ENCODE measurements around the gene EIF4B.

EIF4B gene

DNA sequence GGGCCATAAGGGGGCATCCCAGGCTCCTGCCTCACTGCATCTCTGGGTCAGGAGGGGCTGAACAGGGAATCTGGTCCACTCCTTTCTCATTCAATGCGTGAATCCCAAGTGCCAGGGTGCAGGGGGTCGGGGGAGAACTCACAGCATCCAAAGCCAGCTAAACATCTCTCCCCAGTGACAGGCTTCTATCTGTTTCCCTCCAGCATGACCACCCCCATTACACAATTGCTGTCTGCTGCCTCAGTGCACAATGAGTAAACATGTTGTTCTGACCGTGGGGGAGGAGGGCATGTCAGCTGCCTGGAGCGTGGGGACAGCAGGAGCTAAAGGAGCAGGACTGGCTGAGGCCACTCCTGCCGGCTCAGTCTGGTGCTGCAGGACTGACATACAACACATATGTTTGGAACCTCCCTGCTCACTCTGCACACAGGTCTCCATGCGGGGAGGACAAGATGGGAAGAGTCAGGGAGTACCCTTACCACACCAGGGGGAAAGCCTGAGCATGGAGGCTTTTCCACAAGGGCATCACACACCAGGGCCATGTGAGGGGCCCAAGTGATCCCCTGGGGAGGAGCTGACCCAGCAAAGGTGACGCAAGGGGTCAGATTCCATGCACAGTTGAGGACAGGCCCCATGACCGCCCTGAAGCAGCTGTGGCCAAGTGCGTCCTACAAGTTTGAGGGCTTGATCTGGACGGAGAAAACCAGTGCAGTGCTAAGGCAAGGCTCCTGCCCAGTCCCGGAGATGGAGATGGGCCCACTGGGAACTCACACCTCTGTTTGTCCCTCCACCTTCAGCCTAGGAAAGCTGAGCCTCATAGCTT lies 45.0 kb downstream of the EIF4B start:
- DNase-seq (ENCODE audit: low read depth, low spot score), result no peak
- Histone ChIP-seq H3K4me3 (ENCODE audit: insufficient read length, low read depth) (no peak overlapping the region), H3K9me3 (ENCODE audit: insufficient read depth, low read length) (no peaks in the 10 kb centered on the region), H3K4me1 (ENCODE audit: insufficient read depth, insufficient read length) (peaks cover 48% of the 10 kb centered on the region), H3K27me3 (ENCODE audit: insufficient read depth, insufficient read length) (no peaks in the 10 kb centered on the region), H3K36me3 (ENCODE audit: insufficient read depth, insufficient read length, low read length) (peaks cover 8% of the 10 kb centered on the region), H3K9ac (ENCODE audit: insufficient read length, low read depth) (peak overlapping the region; percentile 42)
- TF ChIP-seq SUZ12 (IDR thresholded peaks at IDR 0.05; ENCODE audit: extremely low read depth, insufficient read depth, insufficient read length) (no peak), ZNF274 (IDR thresholded peaks at IDR 0.05; ENCODE audit: low read depth, low read length) (no peak), YY1 (IDR thresholded peaks at IDR 0.05; ENCODE audit: insufficient read depth, insufficient read length) (no peak)

DNA sequence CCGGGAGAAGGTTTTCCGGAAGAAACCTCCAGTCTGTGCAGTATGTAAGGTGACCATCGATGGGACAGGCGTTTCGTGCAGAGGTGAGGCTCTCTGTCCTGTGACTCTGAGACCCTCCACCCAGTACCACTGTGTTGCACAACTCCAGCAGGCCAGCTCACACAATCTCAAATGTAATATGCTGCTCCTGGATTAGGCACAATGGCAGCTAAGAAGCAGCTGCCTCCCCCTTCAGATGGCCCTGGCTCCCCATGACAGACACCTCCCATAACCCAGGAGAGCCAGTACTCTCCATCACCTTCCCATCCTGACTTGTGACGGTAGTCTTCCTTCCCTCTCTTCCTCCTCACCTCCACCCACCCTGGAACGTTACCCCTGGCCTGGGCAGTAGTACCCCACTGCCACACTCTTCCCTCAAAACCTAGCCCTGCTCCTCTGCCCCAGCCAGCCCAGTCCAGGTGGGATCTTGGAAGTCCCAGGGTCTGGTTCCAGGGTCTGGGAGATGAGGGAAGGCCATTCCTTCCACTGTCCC lies 45.7 kb downstream of the EIF4B start:
- Histone ChIP-seq H3K4me3 (ENCODE audit: insufficient read length, low read depth) (no peak overlapping the region), H3K27me3 (ENCODE audit: insufficient read depth, insufficient read length) (no peaks in the 10 kb centered on the region), H3K9ac (ENCODE audit: insufficient read length, low read depth) (peak overlapping the region; percentile 58), H3K36me3 (ENCODE audit: insufficient read depth, insufficient read length, low read length) (peaks cover 8% of the 10 kb centered on the region), H3K9me3 (ENCODE audit: insufficient read depth, low read length) (no peaks in the 10 kb centered on the region), H3K4me1 (ENCODE audit: insufficient read depth, insufficient read length) (peaks cover 48% of the 10 kb centered on the region)
- TF ChIP-seq SUZ12 (IDR thresholded peaks at IDR 0.05; ENCODE audit: extremely low read depth, insufficient read depth, insufficient read length) (no peak), YY1 (IDR thresholded peaks at IDR 0.05; ENCODE audit: insufficient read depth, insufficient read length) (no peak), ZNF274 (IDR thresholded peaks at IDR 0.05; ENCODE audit: low read depth, low read length) (no peak)
- no peak for DNase-seq (ENCODE audit: low read depth, low spot score)

DNA sequence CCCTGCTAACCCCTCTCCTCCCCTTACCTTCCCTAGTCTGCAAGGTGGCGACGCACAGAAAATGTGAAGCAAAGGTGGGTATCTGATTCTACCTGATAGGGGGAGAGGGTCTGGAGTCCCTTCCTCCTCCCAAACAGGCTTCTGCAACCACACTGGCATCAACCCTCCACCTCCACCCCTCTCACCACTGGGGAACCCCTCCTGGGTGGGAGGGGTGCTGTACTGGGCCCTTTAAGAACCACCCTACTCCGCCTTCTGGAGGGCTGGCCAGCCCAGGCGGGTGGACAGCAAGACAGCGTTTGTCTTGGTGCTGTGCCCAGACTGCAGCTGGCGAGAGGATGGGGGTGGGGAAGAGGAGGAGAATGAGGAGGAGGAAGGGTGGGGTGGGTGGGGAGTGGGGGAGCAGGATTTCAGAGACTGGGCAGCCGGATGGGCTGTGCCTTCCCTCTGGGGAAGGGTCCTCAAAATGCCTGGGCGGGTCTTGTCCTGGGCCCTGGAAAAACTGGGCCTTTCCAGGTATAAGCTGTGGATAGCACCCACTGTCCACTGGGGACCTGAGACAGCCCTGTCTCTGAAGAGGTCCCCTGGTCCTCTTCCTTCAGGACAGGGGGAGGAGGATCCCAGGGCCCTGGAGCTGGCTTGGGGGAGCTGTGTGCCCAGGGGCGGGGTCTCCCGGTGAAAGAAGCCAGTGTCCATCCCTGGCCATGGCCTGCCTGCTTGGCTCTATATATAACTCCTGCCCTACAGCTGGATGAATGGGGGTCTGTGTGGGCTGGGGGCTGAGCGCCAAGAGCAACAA lies 46.4 kb downstream of the EIF4B start:
- Histone ChIP-seq H3K4me3 (ENCODE audit: insufficient read length, low read depth) (no peak overlapping the region), H3K9ac (ENCODE audit: insufficient read length, low read depth) (peak overlapping the region; percentile 58), H3K9me3 (ENCODE audit: insufficient read depth, low read length) (no peaks in the 10 kb centered on the region), H3K36me3 (ENCODE audit: insufficient read depth, insufficient read length, low read length) (peaks cover 8% of the 10 kb centered on the region), H3K4me1 (ENCODE audit: insufficient read depth, insufficient read length) (peaks cover 48% of the 10 kb centered on the region), H3K27me3 (ENCODE audit: insufficient read depth, insufficient read length) (peaks cover 3% of the 10 kb centered on the region)
- DNase-seq (ENCODE audit: low read depth, low spot score), result no peak
- no peak for TF ChIP-seq YY1 (IDR thresholded peaks at IDR 0.05; ENCODE audit: insufficient read depth, insufficient read length)
- no peak for TF ChIP-seq SUZ12 (IDR thresholded peaks at IDR 0.05; ENCODE audit: extremely low read depth, insufficient read depth, insufficient read length)
- TF ChIP-seq ZNF274 (IDR thresholded peaks at IDR 0.05; ENCODE audit: low read depth, low read length), result no peak

DNA sequence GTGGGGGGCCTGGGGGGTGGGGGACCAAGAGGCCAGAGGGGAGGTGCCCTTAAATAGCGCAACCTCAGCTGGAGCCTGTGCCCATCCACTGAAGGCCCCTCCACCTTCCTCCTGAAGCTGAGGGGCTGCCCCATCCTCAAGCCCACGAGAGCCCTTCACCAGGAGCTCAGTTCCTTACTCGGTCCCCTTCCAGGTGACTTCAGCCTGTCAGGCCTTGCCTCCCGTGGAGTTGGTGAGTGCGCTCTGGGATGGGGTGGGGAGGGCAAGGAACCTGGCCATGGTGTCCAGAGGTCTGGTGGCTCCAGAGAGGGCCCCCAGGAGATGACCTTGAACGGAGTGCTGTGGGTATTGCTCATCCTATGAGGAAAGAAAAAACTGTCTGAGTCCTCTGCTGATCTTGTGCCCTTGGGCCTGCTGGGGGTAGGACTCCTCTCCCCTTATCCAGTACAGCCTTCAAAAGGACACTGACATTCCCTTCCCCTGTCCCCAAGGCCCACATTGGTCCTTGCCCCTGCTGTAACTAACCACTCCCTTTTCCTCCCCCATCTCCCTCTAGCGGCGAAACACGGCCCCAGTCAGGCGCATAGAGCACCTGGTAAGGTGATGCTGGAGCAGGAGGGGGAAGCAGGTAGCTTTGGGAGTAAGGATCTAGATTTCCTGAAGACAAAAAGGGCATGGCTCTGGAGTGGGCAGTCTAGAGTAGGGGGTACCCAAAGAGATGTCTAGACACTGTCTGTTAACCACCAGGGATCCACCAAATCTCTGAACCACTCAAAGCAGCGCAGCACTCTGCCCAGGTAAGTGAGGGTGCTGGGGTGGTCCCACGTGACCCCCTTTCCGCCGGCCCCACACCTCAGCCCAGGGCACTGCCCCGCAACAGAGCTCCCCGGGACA lies 47.2 kb downstream of the EIF4B start:
- H3K27me3 ChIP-seq (ENCODE audit: insufficient read depth, insufficient read length), result peaks cover 10% of the 10 kb centered on the region
- no peaks in the 10 kb centered on the region for H3K9me3 ChIP-seq (ENCODE audit: insufficient read depth, low read length)
- H3K9ac ChIP-seq (ENCODE audit: insufficient read length, low read depth), result peak overlapping the region; percentile 85
- H3K4me1 ChIP-seq (ENCODE audit: insufficient read depth, insufficient read length), result peaks cover 41% of the 10 kb centered on the region
- H3K4me3 ChIP-seq (ENCODE audit: insufficient read length, low read depth), result peak overlapping the region; percentile 77
- no peak for TF ChIP-seq SUZ12 (IDR thresholded peaks at IDR 0.05; ENCODE audit: extremely low read depth, insufficient read depth, insufficient read length)
- no peak for TF ChIP-seq ZNF274 (IDR thresholded peaks at IDR 0.05; ENCODE audit: low read depth, low read length)
- no peak for TF ChIP-seq YY1 (IDR thresholded peaks at IDR 0.05; ENCODE audit: insufficient read depth, insufficient read length)
- H3K36me3 ChIP-seq (ENCODE audit: insufficient read depth, insufficient read length, low read length), result peaks cover 8% of the 10 kb centered on the region
- no peak for DNase-seq (ENCODE audit: low read depth, low spot score)

DNA sequence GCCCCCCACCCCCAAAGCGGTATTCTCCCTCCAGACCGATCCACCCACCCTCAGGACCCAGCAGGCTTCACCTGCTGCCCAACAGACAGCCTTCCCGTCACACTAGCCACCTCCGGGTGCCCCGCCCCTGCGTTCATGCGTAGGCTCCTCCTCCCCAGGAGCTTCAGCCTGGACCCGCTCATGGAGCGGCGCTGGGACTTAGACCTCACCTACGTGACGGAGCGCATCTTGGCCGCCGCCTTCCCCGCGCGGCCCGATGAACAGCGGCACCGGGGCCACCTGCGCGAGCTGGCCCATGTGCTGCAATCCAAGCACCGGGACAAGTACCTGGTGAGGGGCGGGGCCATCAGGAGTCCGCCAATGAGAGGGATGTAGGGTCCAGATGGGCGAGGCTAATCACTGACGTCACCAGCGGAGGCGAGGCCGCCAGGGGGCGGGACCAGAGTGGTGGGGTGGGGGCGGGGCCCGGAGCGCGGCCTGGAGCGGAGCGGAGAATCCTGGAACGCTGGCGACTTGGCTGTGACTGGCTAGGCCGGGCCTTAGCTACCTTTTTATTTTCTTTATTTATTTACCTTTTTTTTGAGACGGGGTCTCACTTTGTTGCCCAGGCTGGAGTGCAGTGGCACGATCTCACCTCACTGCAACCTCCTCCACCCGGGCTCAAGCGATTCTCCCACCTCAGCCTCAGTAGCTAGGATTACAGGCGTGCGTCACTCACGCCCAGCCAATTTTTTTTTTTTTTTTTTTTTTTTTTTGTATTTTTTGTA lies 48.0 kb downstream of the EIF4B start:
- Histone ChIP-seq H3K36me3 (ENCODE audit: insufficient read depth, insufficient read length, low read length) (peaks cover 8% of the 10 kb centered on the region), H3K9me3 (ENCODE audit: insufficient read depth, low read length) (no peaks in the 10 kb centered on the region), H3K4me3 (ENCODE audit: insufficient read length, low read depth) (peak overlapping the region; percentile 77), H3K9ac (ENCODE audit: insufficient read length, low read depth) (peak overlapping the region; percentile 85), H3K4me1 (ENCODE audit: insufficient read depth, insufficient read length) (peaks cover 33% of the 10 kb centered on the region), H3K27me3 (ENCODE audit: insufficient read depth, insufficient read length) (peaks cover 10% of the 10 kb centered on the region)
- DNase-seq (ENCODE audit: low read depth, low spot score), result peak; percentile 93
- TF ChIP-seq SUZ12 (IDR thresholded peaks at IDR 0.05; ENCODE audit: extremely low read depth, insufficient read depth, insufficient read length) (no peak), YY1 (IDR thresholded peaks at IDR 0.05; ENCODE audit: insufficient read depth, insufficient read length) (no peak), ZNF274 (IDR thresholded peaks at IDR 0.05; ENCODE audit: low read depth, low read length) (no peak)

All from NT2/D1 (cell line).